CD4-positive, alpha-beta memory T cell (primary cell): ENCODE measurements around the gene ATOSB. TPM values are rescaled to one million over a fixed set of nuclear protein-coding genes. Genes with fewer than 3 reads are reported as not detected.

Source experiments
- CTCF ChIA-PET: fragments of 350-600 bp; sonication (Branson Sonifier 250); formaldehyde crosslinking; loops from one replicate; lab custom pipeline; 2021; ENCODE audit warnings: inconsistent platforms; ENCODE audit not compliant: partially characterized antibody; lab: Charles Lee
- POLR2A ChIA-PET: fragments of 350-600 bp; sonication (Branson Sonifier 250); formaldehyde crosslinking; loops from one replicate; lab custom pipeline; 2021; ENCODE audit not compliant: partially characterized antibody; lab: Charles Lee
- DNase-seq, 5 donors: peaks; one replicate each; pipeline versions ENCODE4 v3.0.0 to v3.0.0-alpha.2; 2020 to 2022; ENCODE audit warnings: mixed read lengths in 1 of 5
- H3K27ac ChIP-seq: one replicate; pipeline ENCODE4 v1.7.0; 2013; ENCODE audit warnings: low read depth, low read length
- H3K27me3 ChIP-seq: 2 replicates; pipeline ENCODE4 v1.7.0; 2013; ENCODE audit warnings: mild to moderate bottlenecking, low read length, moderate library complexity; ENCODE audit not compliant: insufficient read depth
- H3K36me3 ChIP-seq: 2 replicates; pipeline ENCODE4 v1.7.0; 2013; ENCODE audit warnings: mild to moderate bottlenecking, low read length, moderate library complexity; ENCODE audit not compliant: insufficient read depth
- H3K4me1 ChIP-seq: 2 replicates; pipeline ENCODE4 v1.7.0; 2013; ENCODE audit warnings: mild to moderate bottlenecking, low read length, moderate library complexity; ENCODE audit not compliant: insufficient read depth
- H3K4me3 ChIP-seq, 2 donors: one replicate each; pipeline ENCODE4 v1.7.0; 2013; ENCODE audit warnings: low read length in 2 of 2, mild to moderate bottlenecking in 1 of 2
- H3K9me3 ChIP-seq, 2 donors: one replicate each; pipeline ENCODE4 v1.7.0; 2013; ENCODE audit warnings: low read length in 2 of 2, control low read depth in 1 of 2; ENCODE audit not compliant: control insufficient read depth in 1 of 2
- H3K27ac Mint-ChIP-seq, 7 donors: one replicate each; pipeline ENCODE4 v1.8.0; 2020 to 2021; ENCODE audit warnings: mixed read lengths in 7 of 7, mild to moderate bottlenecking in 6 of 7, inconsistent platforms in 3 of 7, moderate library complexity in 3 of 7
- H3K27me3 Mint-ChIP-seq, 2 donors: one replicate each; pipeline ENCODE4 v1.8.0; 2020 to 2021; ENCODE audit warnings: mixed read lengths in 2 of 2
- H3K36me3 Mint-ChIP-seq, 2 donors: one replicate each; pipeline ENCODE4 v1.8.0; 2020 to 2021; ENCODE audit warnings: mixed read lengths in 2 of 2, inconsistent platforms in 1 of 2, mild to moderate bottlenecking in 1 of 2
- H3K4me1 Mint-ChIP-seq, 4 donors: one replicate each; pipeline ENCODE4 v1.8.0; 2020 to 2021; ENCODE audit warnings: mixed read lengths in 4 of 4, mild to moderate bottlenecking in 1 of 4
- H3K4me3 Mint-ChIP-seq, 8 donors: one replicate each; pipeline ENCODE4 v1.8.0; 2020 to 2021; ENCODE audit warnings: mixed read lengths in 8 of 8, mild to moderate bottlenecking in 7 of 8, moderate library complexity in 6 of 8, inconsistent platforms in 3 of 8
- H3K9me3 Mint-ChIP-seq, 8 donors: one replicate each; pipeline ENCODE4 v1.8.0; 2020 to 2021; ENCODE audit warnings: mixed read lengths in 8 of 8, mild to moderate bottlenecking in 5 of 8, inconsistent platforms in 3 of 8, moderate library complexity in 1 of 8
- intact Hi-C: fragments of 100-400 bp; cut with micrococcal nuclease; formaldehyde crosslinking; loops from one replicate; pipeline ENCODE4 v1.15.1; 2023
- polyA plus RNA-seq, 2 donors: library from polyadenylated mRNA; unstranded; fragments of 300-500 nt; fragmentation: Illumina TruSeq; gene quantifications; one replicate each; pipeline ENCODE4 v1.2.3, GENCODE V29; 2021
- total RNA-seq, 2 experiments: library from RNA; stranded (reverse); gene quantifications; one replicate each; pipeline ENCODE4 v1.2.3, GENCODE V29; 2021

Gene ATOSB
- total and polyA plus RNA-seq, 4 experiments from 2014 or later: 3.7 to 10.1 (median 8.9) TPM

- intact Hi-C loops: loop anchor here (1.0 to 10.0 kb wide), 9 partner anchors 8 to 743 kb away; partner anchors contain the start of genes CCL27, DNAJB5, HINT2 and PIGO
- Histone ChIP-seq H3K36me3 (peaks cover 11% of the 10 kb centered on the region), H3K9me3 (no peaks in the 10 kb centered on the region), H3K4me3 (peak overlapping the region; percentile 82 to 83), H3K4me1 (peaks cover 52% of the 10 kb centered on the region), H3K27ac (peak overlapping the region; percentile 94), H3K27me3 (no peaks in the 10 kb centered on the region)
- no peaks in the 10 kb centered on the region for H3K27me3 Mint-ChIP-seq
- CTCF ChIA-PET: interaction anchor here (0.6 to 4.5 kb wide), 12 partner anchors 8 to 51 kb away, joined by 3 to 23 read pairs (median 4); partner anchors contain the start of genes FANCG and PIGO
- H3K9me3 Mint-ChIP-seq: no peaks in the 10 kb centered on the region
- peak overlapping the region; percentile 81 to 100 (median 97) for H3K27ac Mint-ChIP-seq
- peak overlapping the region; percentile 81 to 95 (median 92) for H3K4me3 Mint-ChIP-seq
- DNase-seq: peak; percentile 72 to 80 (median 79)
- peaks cover 41 to 59% (median 51%) of the 10 kb centered on the region in 4 donors for H3K4me1 Mint-ChIP-seq
- POLR2A ChIA-PET: interaction anchor here (0.6 to 6.8 kb wide), 24 partner anchors 9 to 1913 kb away, joined by 3 to 69 read pairs (median 4); partner anchors contain the start of genes ATOSB, DNAJB5, FANCG and PIGO
- peaks cover 15 to 31% of the 10 kb centered on the region in 2 donors for H3K36me3 Mint-ChIP-seq
Observed at GRCh38 chr9:35071814-35072460, 43.7 kb downstream of the ATOSB start.

- H3K9me3 ChIP-seq: no peaks in the 10 kb centered on the region
- Mint-ChIP-seq H3K27ac (peak overlapping the region; percentile 81 to 100 (median 96)), H3K27me3 (no peaks in the 10 kb centered on the region), H3K4me3 (peak overlapping the region; percentile 81 to 95 (median 91)), H3K9me3 (peaks cover 0 to 3% (median 0%) of the 10 kb centered on the region in 8 donors), H3K4me1 (peaks cover 44 to 61% (median 54%) of the 10 kb centered on the region in 4 donors), H3K36me3 (peaks cover 20 to 37% of the 10 kb centered on the region in 2 donors)
- DNase-seq: peak in 1 of 5 donors; percentile 26
- peaks cover 19% of the 10 kb centered on the region for H3K36me3 ChIP-seq
- ChIA-PET CTCF (interaction anchor here (0.6 to 4.5 kb wide), 11 partner anchors 9 to 51 kb away, joined by 3 to 23 read pairs (median 3); partner anchors contain the start of genes FANCG and PIGO), POLR2A (interaction anchor here (0.6 to 6.8 kb wide), 20 partner anchors 9 to 1912 kb away, joined by 3 to 69 read pairs (median 4); partner anchors contain the start of genes ATOSB, DNAJB5, FANCG and PIGO)
- H3K4me1 ChIP-seq: peaks cover 52% of the 10 kb centered on the region
- H3K27ac ChIP-seq: peak overlapping the region; percentile 94
- intact Hi-C loops: loop anchor here (2.0 to 10.0 kb wide), 3 partner anchors 406 to 744 kb away; partner anchors contain the start of genes CCL27, HINT2 and SPAG8
- peak overlapping the region; percentile 82 to 83 for H3K4me3 ChIP-seq
- H3K27me3 ChIP-seq: no peaks in the 10 kb centered on the region
Observed at GRCh38 chr9:35070823-35071813, 44.5 kb downstream of the ATOSB start.

- H3K9me3 Mint-ChIP-seq: peaks cover 0 to 6% (median 0%) of the 10 kb centered on the region in 8 donors
- H3K27ac Mint-ChIP-seq: peak overlapping the region in 6 of 7 donors; percentile 29 to 81 (median 54)
Observed at GRCh38 chr9:35069020-35069419, 46.6 kb downstream of the ATOSB start.

GRCh38 chr9:35067056-35067455 is 48.6 kb downstream of the ATOSB start:
- DNase-seq: no peak
- H3K27me3 Mint-ChIP-seq: no peaks in the 10 kb centered on the region
- H3K4me1 ChIP-seq: peaks cover 44% of the 10 kb centered on the region
- H3K9me3 ChIP-seq: no peaks in the 10 kb centered on the region
- peaks cover 38 to 51% (median 46%) of the 10 kb centered on the region in 4 donors for H3K4me1 Mint-ChIP-seq
- H3K36me3 Mint-ChIP-seq: peaks cover 51 to 68% of the 10 kb centered on the region in 2 donors
- H3K27ac Mint-ChIP-seq: peak overlapping the region in 1 of 7 donors; percentile 81
- intact Hi-C loops: no loop called here
- POLR2A ChIA-PET: interaction anchor here (0.7 to 6.8 kb wide), 4 partner anchors 8 to 29 kb away, joined by 3 to 69 read pairs (median 4); partner anchors contain the start of genes FANCG and PIGO
- H3K27me3 ChIP-seq: no peaks in the 10 kb centered on the region
- no peak overlapping the region for H3K27ac ChIP-seq
- H3K4me3 Mint-ChIP-seq: no peak overlapping the region
- CTCF ChIA-PET: interaction anchor here (1.6 kb wide), 2 partner anchors 16 to 31 kb away, joined by 3 to 9 read pairs; no protein-coding TSS in a partner anchor
- peaks cover 60% of the 10 kb centered on the region for H3K36me3 ChIP-seq
- H3K9me3 Mint-ChIP-seq: peaks cover 0 to 6% (median 0%) of the 10 kb centered on the region in 8 donors
- H3K4me3 ChIP-seq: no peak overlapping the region

More at GRCh38 chr9:35069020-35069419, 46.6 kb downstream of the ATOSB start:
- Histone ChIP-seq H3K4me1 (peaks cover 52% of the 10 kb centered on the region), H3K27me3 (no peaks in the 10 kb centered on the region), H3K4me3 (no peak overlapping the region), H3K36me3 (peaks cover 40% of the 10 kb centered on the region), H3K9me3 (no peaks in the 10 kb centered on the region), H3K27ac (peak overlapping the region; percentile 19)
- H3K36me3 Mint-ChIP-seq: peaks cover 32 to 49% of the 10 kb centered on the region in 2 donors
- peaks cover 43 to 61% (median 53%) of the 10 kb centered on the region in 4 donors for H3K4me1 Mint-ChIP-seq
- no peaks in the 10 kb centered on the region for H3K27me3 Mint-ChIP-seq
- ChIA-PET POLR2A (interaction anchor here (6.8 kb wide), 1 partner anchor 12 kb away, joined by 69 read pairs; the partner anchor contains the start of gene FANCG), CTCF (interaction anchor here (0.9 to 4.5 kb wide), 3 partner anchors 14 to 25 kb away, joined by 3 to 21 read pairs (median 8); no protein-coding TSS in a partner anchor)
- H3K4me3 Mint-ChIP-seq: peak overlapping the region in 7 of 8 donors; percentile 35 to 76 (median 65)
- no peak for DNase-seq
- intact Hi-C loops: no loop called here

GRCh38 chr9:35060548-35061207 is 55.0 kb downstream of the ATOSB start:
- peaks cover 96% of the 10 kb centered on the region for H3K36me3 ChIP-seq
- peak overlapping the region in 3 of 7 donors; percentile 8 to 38 (median 29) for H3K27ac Mint-ChIP-seq
- CTCF ChIA-PET: interaction anchor here (1.4 kb wide), 1 partner anchor 9 kb away, joined by 6 read pairs; no protein-coding TSS in a partner anchor

GRCh38 chr9:35059438-35059837 is 56.2 kb downstream of the ATOSB start:
- Histone ChIP-seq H3K4me3 (no peak overlapping the region), H3K4me1 (no peaks in the 10 kb centered on the region), H3K27me3 (no peaks in the 10 kb centered on the region), H3K27ac (no peak overlapping the region), H3K9me3 (no peaks in the 10 kb centered on the region), H3K36me3 (peaks cover 88% of the 10 kb centered on the region)
- POLR2A ChIA-PET: no interaction called here
- no peak overlapping the region for H3K4me3 Mint-ChIP-seq
- H3K27ac Mint-ChIP-seq: peak overlapping the region in 3 of 7 donors; percentile 38 to 86 (median 41)
- peaks cover 0 to 4% (median 0%) of the 10 kb centered on the region in 4 donors for H3K4me1 Mint-ChIP-seq
- DNase-seq: no peak
- H3K36me3 Mint-ChIP-seq: peaks cover 87 to 93% of the 10 kb centered on the region in 2 donors
- intact Hi-C loops: no loop called here
- H3K27me3 Mint-ChIP-seq: no peaks in the 10 kb centered on the region
- CTCF ChIA-PET: interaction anchor here (1.0 to 1.4 kb wide), 3 partner anchors 8 to 12 kb away, joined by 3 to 6 read pairs (median 4); no protein-coding TSS in a partner anchor
- H3K9me3 Mint-ChIP-seq: no peaks in the 10 kb centered on the region

More at GRCh38 chr9:35060548-35061207, 55.0 kb downstream of the ATOSB start:
- no peak overlapping the region for H3K27ac ChIP-seq
- Mint-ChIP-seq H3K9me3 (peaks cover 0 to 3% (median 0%) of the 10 kb centered on the region in 8 donors), H3K27me3 (no peaks in the 10 kb centered on the region), H3K36me3 (peaks cover 84 to 89% of the 10 kb centered on the region in 2 donors), H3K4me1 (peaks cover 0 to 2% (median under 1%) of the 10 kb centered on the region in 4 donors), H3K4me3 (no peak overlapping the region)
- no peaks in the 10 kb centered on the region for H3K27me3 ChIP-seq
- intact Hi-C loops: no loop called here
- no peak overlapping the region for H3K4me3 ChIP-seq
- POLR2A ChIA-PET: no interaction called here
- no peaks in the 10 kb centered on the region for H3K4me1 ChIP-seq
- H3K9me3 ChIP-seq: no peaks in the 10 kb centered on the region
- no peak for DNase-seq
